ENCODE measurements around the gene FCN1. TPM values are rescaled to one million over a fixed set of nuclear protein-coding genes. Genes with fewer than 3 reads are reported as not detected.

Gene FCN1
- total RNA-seq, 4 donors from 2014 or later: 0.46 to 3.4 (median 1.6) TPM

DNA sequence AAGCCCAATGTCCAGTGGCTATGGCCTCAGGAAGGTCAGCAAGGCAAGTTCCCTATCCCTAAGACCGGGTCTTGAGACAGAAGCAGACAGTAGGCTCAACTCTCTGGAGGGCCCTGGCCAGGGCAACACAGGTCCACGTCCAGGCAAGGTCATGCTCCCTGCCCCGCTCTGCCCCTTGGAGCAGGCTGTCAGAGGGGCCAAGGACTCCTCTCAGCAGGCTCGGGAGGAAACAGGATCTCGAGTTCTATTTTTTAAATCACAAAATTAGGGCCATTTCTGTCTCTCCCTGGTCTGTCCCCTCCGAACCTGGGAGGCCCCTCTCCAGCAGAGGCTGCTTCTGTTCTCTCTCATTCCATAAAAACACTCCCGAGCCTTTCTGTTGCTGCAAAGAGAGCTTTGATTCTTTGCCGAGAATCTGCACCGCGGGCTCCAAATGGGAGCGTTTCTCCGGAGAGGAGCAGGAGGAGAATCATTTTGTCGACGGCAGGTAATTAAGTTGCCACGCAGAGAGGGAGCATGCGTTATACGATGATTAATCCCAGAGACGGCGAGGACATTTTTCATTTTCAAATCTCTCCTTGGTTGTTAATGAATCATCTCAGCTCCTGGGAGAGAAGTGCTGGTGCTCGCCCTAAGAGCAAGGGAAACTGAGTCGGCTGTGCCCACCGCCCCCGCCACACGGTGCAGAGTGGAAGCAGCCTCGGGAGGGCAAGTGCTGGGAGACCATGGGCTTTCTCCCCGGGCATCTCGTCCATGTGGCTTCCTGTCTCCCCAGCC is 24.5 kb upstream of the FCN1 start:
- H3K27me3 ChIP-seq: peaks cover 11 to 30% (median 30%) of the 10 kb centered on the region in 3 donors
- in situ Hi-C loops (cut with MboI; ENCODE audit: low sequenced_read_pairs in 4 of 4): no loop called here
- no peaks in the 10 kb centered on the region for H3K36me3 ChIP-seq
- no peaks in the 10 kb centered on the region for H3K4me1 ChIP-seq
- no peak overlapping the region for H3K27ac ChIP-seq
- ATAC-seq (no peak), DNase-seq (no peak)
- no peaks in the 10 kb centered on the region for H3K9me3 ChIP-seq
- intact Hi-C loops (cut with DNase I; ENCODE audit: low total_unique reads): no loop called here
- TF ChIP-seq POLR2A (IDR thresholded peaks at IDR 0.05) (no peak), CTCF (IDR thresholded peaks at IDR 0.05 in 4 of 5, conservative IDR thresholded peaks at IDR 0.05 in 1 of 5) (no peak)
- H3K4me3 ChIP-seq: no peak overlapping the region

- Histone ChIP-seq H3K9me3 (no peaks in the 10 kb centered on the region), H3K36me3 (no peaks in the 10 kb centered on the region), H3K4me3 (no peak overlapping the region), H3K27me3 (peaks cover 9 to 33% (median 29%) of the 10 kb centered on the region in 3 donors), H3K4me1 (no peaks in the 10 kb centered on the region), H3K27ac (no peak overlapping the region)
- in situ Hi-C loops (cut with MboI; ENCODE audit: low sequenced_read_pairs in 4 of 4): no loop called here
- no peak for DNase-seq
- TF ChIP-seq CTCF (IDR thresholded peaks at IDR 0.05 in 4 of 5, conservative IDR thresholded peaks at IDR 0.05 in 1 of 5): no peak
- TF ChIP-seq POLR2A (IDR thresholded peaks at IDR 0.05): no peak
- ATAC-seq: no peak
- intact Hi-C loops (cut with DNase I; ENCODE audit: low total_unique reads): no loop called here
Observed at GRCh38 chr9:134940236-134941208, 22.8 kb upstream of the FCN1 start.

- H3K4me1 ChIP-seq: no peaks in the 10 kb centered on the region
- intact Hi-C loops (cut with DNase I; ENCODE audit: low total_unique reads) (no loop called here), in situ Hi-C loops (cut with MboI; ENCODE audit: low sequenced_read_pairs in 4 of 4) (no loop called here)
- H3K4me3 ChIP-seq: no peak overlapping the region
- TF ChIP-seq CTCF (IDR thresholded peaks at IDR 0.05 in 4 of 5, conservative IDR thresholded peaks at IDR 0.05 in 1 of 5) (no peak), POLR2A (IDR thresholded peaks at IDR 0.05) (no peak)
- ATAC-seq: no peak
- no peak overlapping the region for H3K27ac ChIP-seq
- H3K27me3 ChIP-seq: peaks cover 2 to 30% (median 29%) of the 10 kb centered on the region in 3 donors
- H3K9me3 ChIP-seq: no peaks in the 10 kb centered on the region
- DNase-seq: no peak
- no peaks in the 10 kb centered on the region for H3K36me3 ChIP-seq
Observed at GRCh38 chr9:134939836-134940235, 22.1 kb upstream of the FCN1 start.

GRCh38 chr9:134939080-134939733 is 21.5 kb upstream of the FCN1 start:
- ATAC-seq: no peak
- DNase-seq: no peak
- H3K4me3 ChIP-seq: no peak overlapping the region
- no peak overlapping the region for H3K27ac ChIP-seq
- intact Hi-C loops (cut with DNase I; ENCODE audit: low total_unique reads) (no loop called here), in situ Hi-C loops (cut with MboI; ENCODE audit: low sequenced_read_pairs in 4 of 4) (no loop called here)
- no peaks in the 10 kb centered on the region for H3K36me3 ChIP-seq
- H3K9me3 ChIP-seq: no peaks in the 10 kb centered on the region
- TF ChIP-seq CTCF (IDR thresholded peaks at IDR 0.05 in 4 of 5, conservative IDR thresholded peaks at IDR 0.05 in 1 of 5) (no peak), POLR2A (IDR thresholded peaks at IDR 0.05) (no peak)
- H3K27me3 ChIP-seq: peaks cover 0 to 28% (median 24%) of the 10 kb centered on the region in 3 donors
- H3K4me1 ChIP-seq: no peaks in the 10 kb centered on the region
